ENCODE results near the gene MAGEA9.
"Not testable (repeated sequence)": the region's sequence is repeated elsewhere in the genome, so short reads cannot be mapped to it uniquely, and the experiment has no call there.

MAGEA9 gene

DNA sequence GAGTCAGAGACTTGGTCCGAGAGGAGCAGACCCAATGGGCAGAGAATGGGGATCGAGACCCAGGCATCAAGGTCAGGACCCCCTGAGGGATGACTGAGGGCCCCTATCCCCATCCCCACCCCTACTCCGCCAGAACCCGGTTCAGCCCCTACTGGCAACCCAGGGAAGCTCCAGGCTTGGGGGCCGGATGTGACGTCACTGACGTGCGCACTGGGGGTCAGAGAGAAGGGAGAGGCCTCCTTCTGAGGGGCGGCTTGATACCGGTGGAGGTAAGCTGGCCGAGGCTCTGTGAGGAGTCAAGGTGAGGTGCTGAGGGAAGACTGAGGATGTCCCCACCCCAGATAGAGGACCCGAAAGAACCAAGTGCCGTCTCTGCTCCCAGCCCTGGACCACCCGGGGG is at the start of gene MAGEA9:
Gene MAGEA9 (plus strand): TSS at position 204 of the 400 bp plus-strand sequence. CDS start 4,281 bp downstream, outside the sequence.
- not testable (repeated sequence) for DNase-seq (ENCODE audit: low read depth)

- DNase-seq (ENCODE audit: low read depth): not testable (repeated sequence)
These were observed 39.5 kb upstream of the MAGEA9 start for GRCh38 chrX:149742269-149742668.

DNA sequence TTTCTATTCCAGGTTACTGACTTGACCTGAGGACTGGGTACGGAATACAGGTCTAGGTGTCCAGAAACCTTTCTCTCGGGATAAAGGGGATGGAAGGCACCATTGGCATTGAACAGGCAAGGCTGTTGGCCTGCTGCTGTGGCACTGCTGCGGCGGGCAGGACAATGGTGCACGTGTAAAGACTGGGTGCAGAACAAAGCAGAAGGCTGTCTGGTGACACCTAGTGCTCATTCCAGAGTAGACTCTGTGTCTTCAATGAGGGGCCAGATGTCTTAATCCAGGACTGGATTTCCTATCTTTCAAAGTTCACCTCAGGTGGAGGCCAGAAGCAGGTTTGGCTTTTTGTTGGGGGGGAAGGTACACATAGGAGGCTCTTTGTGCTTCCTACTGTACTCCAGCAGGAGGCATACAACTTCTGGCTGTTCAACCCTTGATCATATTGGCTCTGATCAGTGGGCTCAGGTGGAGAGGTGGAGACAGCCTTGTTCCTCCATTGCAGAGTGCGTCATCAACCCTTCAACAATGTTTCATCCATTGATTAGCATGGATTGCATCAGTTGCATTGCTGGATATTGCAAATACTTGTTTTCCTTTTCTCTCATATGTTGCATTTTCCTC is 35.2 kb upstream of the MAGEA9 start:
- not testable (repeated sequence) for DNase-seq (ENCODE audit: low read depth)

GRCh38 chrX:149757206-149758067 is 24.3 kb upstream of the MAGEA9 start:
- no peak for DNase-seq (ENCODE audit: low read depth)

DNA sequence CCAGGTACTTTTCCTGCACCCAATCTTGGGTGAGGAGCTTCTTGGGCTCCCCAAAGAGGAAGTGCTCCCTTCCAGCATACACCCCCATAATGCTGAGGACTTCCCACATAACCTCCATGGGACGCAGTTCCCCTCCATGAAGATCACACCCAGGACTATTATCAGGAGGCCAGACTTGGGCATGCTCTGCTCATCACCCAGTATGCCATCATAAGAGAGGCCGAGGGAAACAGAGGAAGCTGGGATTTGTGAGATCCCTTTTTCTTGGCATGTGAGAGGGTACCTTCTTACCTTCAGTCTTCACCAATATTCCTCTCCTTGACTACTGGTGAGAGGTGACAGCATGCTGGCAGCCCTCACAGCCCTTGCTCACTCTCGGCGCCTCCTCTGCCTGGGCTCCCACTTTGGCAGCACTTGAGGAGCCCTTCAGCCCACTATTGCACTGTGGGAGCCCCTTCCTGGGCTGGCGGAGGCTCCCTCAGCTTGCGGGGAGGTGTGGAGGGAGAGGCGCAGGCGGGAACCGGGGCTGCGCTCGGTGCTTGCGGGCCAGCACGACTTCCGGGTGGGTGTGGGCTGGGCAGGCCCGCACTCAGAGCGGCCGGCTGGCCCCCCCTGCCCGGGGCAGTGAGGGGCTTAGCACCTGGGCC is 23.5 kb upstream of the MAGEA9 start:
- DNase-seq (ENCODE audit: low read depth): no peak

DNA sequence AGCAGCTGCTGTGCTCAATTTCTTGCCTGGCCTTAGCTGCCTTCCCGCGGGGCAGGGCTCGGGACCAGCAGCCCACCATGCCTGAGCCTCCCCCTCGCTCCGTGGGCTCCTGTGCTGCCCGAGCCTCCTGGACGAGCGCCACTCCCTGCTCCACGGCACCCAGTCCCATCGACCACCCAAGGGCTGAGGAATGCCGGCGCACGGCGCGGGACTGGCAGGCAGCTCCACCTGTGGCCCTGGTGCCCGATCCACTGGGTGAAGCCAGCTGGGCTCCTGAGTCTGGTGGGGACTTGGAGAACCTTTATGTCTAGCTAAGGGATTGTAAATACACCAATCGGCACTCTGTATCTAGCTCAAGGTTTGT is 23.0 kb upstream of the MAGEA9 start:
- not testable (repeated sequence) for DNase-seq (ENCODE audit: low read depth)

DNA sequence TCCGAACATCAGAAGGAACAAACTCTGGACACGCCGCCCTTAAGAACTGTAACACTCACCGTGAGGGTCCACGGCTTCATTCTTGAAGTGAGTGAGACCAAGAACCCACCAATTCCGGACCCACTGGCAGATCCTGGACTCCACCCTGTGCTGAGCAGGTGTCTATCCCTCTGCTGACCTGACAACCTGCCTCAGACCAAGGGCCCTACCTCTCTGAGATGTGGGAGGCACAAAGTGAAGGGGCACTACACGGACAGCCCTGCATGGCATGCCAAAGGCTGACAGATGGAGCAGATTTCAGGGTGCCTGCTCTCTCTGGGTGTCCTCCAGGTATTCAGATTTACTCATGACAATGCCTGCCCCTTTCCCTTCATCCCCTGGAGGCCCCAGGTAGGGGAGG is 21.9 kb upstream of the MAGEA9 start:
- no peak for DNase-seq (ENCODE audit: low read depth)

DNA sequence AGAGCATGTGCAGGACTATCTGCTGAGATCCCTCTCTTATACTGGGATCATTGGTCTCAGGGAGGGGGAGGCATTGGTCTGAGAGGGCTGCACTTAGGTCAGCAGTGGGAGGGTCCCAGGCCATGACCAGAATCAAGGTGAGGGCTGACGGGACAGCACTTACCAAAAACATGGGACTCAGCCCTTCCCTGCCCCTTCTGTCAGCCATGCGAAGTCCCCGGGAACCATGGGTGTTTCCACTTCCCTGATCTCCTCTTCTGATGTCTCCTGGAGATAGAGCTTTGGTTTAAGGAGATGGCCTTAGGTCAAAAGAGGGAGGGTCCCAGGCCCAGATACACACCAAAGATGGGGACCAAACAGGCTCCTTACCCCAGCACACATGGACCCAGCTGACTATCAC is 20.8 kb upstream of the MAGEA9 start:
- no peak for DNase-seq (ENCODE audit: low read depth)

DNA sequence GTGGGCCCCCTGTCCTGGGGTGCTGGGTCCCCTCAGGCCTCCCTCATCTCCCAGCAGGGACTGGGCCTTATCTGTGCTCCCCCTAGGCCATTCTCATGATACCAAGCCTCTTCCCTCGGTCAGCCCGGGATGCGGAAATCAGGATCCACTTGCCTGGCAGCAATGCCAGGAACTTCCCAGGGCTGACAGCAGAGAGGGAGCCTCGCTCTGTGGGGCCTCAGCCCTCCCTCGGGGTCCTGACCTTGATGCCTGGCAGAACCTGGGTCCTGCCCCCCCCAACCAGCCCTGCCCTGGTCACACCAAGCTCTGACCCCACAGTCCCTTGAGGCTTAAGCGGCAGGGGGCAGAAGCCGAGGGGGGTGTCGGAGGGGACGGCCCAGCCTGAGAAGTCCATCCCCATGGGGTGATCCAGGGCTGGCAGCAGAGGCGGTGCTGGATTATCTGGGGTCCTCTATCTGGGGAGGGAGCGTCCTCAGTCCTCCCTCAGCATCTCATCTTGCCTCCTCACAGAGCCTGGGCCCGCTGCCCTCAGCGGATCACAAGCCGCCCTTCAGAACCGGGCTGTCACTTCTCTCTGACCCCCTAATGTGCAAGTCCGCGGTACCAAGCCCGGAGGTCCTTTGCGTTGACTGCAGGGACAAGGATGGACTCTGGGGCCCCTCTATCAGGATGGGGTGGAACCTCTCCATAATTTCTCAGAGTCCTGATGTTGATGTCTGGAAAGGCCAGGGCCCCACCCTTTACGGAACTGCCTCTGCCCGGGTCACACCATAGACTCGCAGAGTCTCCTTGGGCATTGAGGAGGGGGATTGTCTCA is 19.7 kb upstream of the MAGEA9 start:
- not testable (repeated sequence) for DNase-seq (ENCODE audit: low read depth)

DNA sequence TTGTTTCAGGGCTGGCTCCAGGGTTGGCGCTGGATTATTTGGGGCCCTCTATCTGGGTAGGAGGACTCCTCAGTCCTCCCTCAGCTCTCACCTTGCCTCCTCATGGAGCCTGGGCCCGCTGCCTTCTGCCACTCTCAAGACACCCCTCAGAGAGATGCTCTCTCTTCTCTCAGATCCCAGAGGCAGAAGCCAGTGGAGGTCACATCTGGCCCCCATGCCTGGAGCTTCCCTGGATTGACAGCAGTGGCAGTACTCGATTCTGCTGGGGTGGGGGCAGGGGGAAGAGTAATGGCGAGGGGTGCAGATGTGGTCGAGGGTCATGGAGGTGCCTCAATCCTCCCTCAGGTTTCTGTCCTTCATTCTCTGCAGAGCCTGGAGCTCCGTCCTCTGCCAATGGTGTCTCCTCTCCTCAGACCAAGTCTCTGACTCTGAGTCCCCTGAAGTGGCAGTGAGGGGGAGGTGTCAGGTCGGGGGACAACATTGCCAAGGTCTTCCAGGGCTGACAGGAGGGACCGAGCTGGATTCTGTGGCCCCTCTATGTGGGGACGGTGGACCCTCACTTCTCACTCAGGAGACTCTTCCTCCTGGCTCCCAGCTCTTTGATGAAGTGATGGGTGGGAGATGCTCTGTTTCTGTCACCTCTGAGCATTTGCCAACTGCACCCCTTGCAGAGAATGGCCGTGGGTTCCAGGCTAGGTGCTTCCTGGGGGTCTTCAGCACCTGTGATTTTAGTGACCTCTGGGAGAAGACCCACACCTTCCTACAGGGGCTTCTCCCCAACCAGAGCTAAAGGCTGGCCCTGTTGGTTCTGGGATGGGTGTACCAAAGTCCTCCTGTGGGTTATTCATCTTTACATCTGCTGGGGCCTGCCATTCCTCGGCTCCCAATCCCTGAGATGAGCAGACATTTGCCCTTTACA is 18.8 kb upstream of the MAGEA9 start:
- DNase-seq (ENCODE audit: low read depth): no peak

DNA sequence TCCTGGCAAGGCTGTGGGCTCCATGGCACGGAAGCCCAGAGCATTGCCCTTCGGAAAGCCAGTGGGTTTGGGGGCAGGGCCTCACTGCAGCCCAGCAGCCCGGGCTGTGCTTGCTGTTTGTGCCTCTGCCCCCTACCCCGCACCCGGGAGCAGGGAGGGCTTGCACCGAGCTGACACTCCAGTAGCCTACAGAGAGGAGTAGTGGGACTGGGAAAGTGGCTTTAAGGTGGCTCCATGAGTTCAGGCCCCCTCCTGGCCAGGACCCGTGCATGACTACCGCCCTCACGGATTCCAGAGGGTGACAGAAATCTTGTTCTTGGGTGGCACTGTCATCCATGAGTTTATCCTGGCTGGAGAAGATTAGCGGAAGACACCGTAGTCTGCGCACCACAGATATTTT is 11.4 kb upstream of the MAGEA9 start:
- DNase-seq (ENCODE audit: low read depth): not testable (repeated sequence)

DNA sequence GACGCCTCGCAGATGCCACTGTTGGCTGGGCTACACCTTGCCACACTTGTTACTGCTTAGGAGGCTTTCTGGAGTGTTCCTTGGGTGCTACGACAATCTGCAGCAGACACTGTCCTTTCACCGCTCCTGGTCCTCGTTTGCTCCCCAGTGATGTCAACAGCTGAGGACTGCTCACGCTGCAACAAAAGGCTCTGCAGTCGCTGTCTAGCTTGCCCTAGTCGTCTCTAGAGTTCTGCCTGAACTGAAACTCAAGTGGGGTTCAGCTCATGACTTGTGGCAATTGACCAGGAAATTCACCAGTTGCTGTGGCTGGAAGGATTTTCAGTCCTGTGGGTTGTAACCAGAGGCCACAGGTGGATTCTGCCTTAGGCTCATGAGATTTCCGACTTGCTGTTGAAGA is 8.7 kb upstream of the MAGEA9 start:
- DNase-seq (ENCODE audit: low read depth): not testable (repeated sequence)

GRCh38 chrX:149773768-149774167 is 8.0 kb upstream of the MAGEA9 start, which contains the start of gene HSFX1:
TSS of gene HSFX1 (plus strand) at chrX:149774068. CDS start at chrX:149774682, 614 bp downstream.
- not testable (repeated sequence) for DNase-seq (ENCODE audit: low read depth)

DNA sequence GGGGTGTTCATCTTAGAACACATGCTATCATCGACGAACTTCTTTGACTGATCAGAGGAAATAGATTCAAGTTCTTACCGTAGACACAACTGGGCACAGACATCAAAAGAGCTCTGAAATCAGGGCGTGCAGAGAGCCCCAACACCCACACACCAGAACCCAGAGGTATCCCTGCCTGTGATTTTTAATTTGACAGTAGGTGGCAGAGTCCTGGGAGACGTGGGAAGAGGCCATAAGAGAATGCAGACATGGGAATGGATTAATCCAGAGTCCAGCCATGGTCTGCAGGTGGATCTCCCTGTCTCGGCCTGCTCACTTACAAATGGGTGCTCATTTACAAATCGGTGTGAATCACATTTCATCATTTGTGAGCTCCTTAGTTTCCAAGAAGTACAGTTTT is 3.7 kb upstream of the MAGEA9 start:
- not testable (repeated sequence) for DNase-seq (ENCODE audit: low read depth)

DNA sequence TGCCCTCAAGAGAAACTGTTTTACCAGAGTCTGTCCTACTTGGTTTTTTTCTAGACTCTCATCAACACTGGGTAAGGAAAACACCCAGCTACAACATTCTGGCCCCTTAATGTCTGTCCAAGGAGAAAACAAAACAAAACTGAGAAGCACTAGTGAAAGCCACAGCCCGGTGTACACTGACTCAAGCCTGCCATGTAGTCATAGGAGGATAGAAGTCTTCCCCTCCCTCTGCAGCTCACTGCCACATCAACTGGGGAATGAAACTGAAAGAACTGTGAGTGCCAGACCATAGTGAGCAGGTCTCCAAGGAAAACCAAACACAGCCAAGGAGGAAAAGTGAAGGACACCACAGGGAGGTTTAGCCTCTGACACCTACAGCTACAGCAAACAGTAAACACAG is 13.8 kb downstream of the MAGEA9 start:
- DNase-seq (ENCODE audit: low read depth): not testable (repeated sequence)

DNA sequence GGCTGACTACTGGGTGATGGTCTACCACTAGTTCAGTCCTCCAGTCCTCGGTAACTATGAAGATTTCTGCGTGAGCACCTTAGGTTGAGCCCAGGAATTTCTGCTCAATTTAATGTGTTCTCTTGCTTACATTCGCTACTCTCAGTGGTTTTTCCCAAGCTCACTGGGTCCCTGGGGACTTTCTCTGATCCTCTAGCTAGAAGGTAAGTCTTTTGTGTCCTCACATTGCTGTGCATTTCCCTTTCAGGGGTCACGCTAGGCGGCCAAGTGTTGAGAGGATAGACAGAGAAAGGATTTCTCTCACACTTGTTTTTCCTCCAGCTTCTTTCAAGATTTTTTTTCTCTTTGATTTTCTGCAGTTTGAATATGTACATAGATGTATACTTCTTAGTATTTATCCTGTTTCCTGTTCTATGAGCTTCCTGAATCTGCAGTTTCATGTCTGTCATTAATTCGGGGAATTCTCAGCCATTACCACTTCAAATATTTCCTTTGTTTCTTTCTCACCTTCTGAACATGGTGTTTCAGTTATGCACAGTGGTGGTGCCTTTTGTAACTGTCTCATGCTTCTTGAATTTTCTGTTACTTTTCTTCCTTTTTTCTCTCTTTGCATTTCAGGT is 17.5 kb downstream of the MAGEA9 start:
- DNase-seq (ENCODE audit: low read depth): no peak

DNA sequence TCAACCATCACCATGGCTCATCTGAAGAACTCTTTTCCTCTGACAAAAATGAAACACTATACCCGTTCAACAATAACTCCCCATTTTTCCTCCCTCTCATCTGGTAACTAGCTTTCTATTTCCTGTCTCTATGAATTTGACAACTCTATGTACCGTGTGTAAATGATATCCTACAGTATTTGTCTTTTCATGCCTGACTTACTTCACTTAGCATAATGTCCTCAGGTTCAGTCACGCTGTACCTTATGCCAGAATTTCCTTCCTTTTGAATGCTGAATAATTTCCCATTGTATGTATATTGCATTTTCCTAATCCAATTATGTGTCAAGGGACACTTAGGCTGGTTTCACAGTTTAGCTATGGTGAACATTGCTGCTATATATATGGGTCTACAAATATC is 18.2 kb downstream of the MAGEA9 start:
- DNase-seq (ENCODE audit: low read depth): no peak

DNA sequence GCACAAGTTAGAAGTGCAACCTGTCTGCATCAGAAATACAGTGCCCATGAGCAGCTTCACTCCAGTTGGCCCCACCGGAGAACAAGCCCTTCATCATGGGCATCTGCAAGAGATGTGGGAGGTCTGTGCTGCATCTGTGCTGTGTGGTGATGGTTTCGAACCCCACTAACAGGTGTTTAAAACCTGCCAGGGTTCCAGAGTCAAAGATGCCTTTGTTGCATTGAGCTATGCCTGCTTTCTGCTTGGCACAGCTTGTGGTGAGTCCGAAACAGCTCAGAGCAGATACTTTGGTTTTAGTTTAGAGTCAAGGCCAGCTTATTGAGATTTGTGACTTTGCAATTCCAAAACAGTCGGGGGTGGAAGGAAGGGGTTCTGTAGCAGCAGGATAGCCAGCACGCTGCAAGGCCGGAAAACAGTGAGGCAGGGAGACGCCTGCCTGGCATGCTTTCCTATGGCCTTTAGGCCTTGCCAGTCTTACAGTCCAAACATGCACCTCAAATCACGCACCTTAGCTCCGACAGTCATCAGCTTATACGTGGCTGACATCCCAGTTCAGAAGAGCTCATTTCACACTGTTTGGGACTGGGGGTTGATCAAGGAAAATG is 21.8 kb downstream of the MAGEA9 start:
- no peak for DNase-seq (ENCODE audit: low read depth)

GRCh38 chrX:149804102-149804501 is 22.4 kb downstream of the MAGEA9 start:
- DNase-seq (ENCODE audit: low read depth): no peak

Data from ELR (cell line).